Measurements from ENCODE around the gene QSOX2. TPM values are rescaled to one million over a fixed set of nuclear protein-coding genes. Genes with fewer than 3 reads are reported as not detected.

Gene QSOX2
- total RNA-seq, 2 donors from 2014 or later: 7.2 to 13.5 TPM

DNA sequence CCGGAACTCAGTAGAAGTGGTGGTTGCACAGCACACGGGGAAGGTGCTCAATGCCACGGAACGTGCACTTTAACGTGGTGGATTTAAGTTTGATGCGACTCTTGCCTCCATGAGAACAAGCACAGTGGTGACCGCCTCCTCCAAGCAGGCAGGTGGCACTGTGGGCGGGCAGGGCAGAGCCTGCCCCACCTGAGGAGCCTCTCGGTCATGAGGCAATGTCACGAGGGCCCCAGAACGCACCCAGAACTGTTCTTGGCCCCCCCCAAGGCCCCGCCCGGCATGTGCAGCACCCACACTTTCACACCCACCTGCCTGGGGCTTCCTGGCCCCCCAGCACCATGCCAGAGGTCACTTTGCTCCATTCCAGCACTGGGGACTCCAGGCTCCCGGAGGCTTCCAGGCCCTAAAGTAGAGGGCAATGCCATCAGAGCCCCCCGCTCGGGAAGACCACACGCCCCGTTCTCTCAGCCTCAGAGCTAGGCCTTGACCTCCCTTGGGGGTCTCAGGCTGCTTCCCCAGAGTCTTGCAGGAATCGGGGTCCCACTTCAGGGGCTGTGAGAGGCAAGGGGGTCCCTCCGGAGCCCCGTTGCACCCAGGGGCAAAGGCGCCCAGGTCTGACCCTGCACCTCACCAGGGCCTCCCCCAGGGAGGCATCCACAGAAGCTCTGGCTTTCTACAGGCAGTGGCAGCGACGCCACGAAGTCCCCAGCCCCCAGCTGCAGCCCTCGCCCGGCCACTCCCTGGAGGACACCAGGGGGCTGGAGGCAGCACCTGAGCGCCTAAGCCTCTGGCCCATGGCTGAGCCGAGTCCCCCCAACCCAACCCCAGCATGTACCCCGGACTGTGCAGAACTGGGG is 44.3 kb upstream of the QSOX2 start:
- Histone ChIP-seq H3K4me1 (ENCODE audit: control insufficient read depth in 1 of 2, low read depth in 2 of 2) (no peaks in the 10 kb centered on the region), H3K9me3 (no peaks in the 10 kb centered on the region), H3K4me3 (no peak overlapping the region), H3K27me3 (replicated peaks; ENCODE audit: insufficient read depth) (no peaks in the 10 kb centered on the region), H3K27ac (no peak overlapping the region), H3K36me3 (no peaks in the 10 kb centered on the region)
- TF ChIP-seq, protein P1, sequence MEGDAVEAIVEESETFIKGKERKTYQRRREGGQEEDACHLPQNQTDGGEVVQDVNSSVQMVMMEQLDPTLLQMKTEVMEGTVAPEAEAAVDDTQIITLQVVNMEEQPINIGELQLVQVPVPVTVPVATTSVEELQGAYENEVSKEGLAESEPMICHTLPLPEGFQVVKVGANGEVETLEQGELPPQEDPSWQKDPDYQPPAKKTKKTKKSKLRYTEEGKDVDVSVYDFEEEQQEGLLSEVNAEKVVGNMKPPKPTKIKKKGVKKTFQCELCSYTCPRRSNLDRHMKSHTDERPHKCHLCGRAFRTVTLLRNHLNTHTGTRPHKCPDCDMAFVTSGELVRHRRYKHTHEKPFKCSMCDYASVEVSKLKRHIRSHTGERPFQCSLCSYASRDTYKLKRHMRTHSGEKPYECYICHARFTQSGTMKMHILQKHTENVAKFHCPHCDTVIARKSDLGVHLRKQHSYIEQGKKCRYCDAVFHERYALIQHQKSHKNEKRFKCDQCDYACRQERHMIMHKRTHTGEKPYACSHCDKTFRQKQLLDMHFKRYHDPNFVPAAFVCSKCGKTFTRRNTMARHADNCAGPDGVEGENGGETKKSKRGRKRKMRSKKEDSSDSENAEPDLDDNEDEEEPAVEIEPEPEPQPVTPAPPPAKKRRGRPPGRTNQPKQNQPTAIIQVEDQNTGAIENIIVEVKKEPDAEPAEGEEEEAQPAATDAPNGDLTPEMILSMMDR (IDR thresholded peaks at IDR 0.05): no peak
- no peak for DNase-seq (ENCODE audit: low spot score)
- no peak for ATAC-seq (ENCODE audit: insufficient number of reproducible peaks, low FRiP score, low read depth)

DNA sequence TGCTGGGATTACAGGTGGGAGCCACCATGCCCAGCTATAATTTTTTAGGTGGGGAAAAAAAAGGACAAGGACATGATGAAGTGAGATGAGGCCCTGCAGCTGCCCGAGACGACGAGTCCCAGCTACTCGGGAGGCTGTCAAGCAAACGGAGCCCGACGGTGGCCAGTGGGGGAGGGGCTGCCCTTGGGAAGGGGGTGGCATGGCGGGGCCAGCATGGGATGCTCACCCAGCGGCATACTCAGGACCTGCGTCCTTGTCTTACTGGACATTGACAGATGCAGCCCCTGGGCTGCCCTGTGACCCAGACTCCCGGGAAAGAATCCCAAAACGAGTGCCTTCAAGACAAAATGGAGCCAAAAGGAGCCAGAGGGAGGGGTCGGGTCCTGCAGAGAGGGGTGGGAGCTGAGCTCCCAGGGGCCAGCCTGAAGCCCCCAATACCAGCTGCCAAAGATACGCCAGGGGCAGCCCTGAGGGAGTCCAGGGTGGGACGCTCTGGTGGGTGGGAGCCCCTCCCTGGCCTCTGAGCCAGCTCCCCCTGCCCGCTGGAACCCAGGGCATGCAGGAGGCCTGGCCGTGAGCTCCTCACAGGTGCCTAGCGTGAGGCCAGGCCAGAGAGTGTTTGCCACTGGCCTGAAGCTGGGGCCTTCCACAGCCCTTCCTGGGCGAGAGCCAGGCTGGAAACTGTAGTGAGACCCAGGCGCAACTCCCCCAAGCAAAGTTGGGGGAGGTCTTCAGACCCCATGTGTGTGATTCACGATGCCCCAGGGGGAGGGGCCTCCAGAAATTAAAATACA is 42.5 kb upstream of the QSOX2 start:
- TF ChIP-seq, protein P1 (IDR thresholded peaks at IDR 0.05): no peak
- Histone ChIP-seq H3K4me3 (no peak overlapping the region), H3K27me3 (replicated peaks; ENCODE audit: insufficient read depth) (no peaks in the 10 kb centered on the region), H3K4me1 (ENCODE audit: control insufficient read depth in 1 of 2, low read depth in 2 of 2) (peaks cover 0 to 4% of the 10 kb centered on the region in 2 donors), H3K27ac (no peak overlapping the region), H3K36me3 (no peaks in the 10 kb centered on the region), H3K9me3 (no peaks in the 10 kb centered on the region)
- ATAC-seq (ENCODE audit: insufficient number of reproducible peaks, low FRiP score, low read depth): no peak
- no peak for DNase-seq (ENCODE audit: low spot score)

DNA sequence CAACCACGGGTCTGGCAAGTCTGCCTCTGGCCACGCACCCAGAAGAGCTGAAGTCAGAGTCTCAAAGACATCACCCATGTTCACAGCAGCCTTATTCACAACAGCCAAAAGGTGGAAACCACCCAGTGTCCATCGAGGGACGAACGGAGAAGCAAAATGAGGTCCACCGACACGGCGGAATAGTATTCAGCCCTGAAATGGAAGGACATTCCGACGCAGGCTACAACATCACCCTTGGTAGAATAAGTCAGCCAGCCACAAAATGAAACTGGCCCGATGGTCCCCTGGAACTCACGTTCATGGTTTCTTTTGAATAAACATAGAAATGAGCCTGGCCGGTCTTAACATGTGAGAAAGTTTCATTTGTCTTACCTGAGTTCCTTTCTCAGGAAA is 41.4 kb upstream of the QSOX2 start:
- Histone ChIP-seq H3K27me3 (replicated peaks; ENCODE audit: insufficient read depth) (no peaks in the 10 kb centered on the region), H3K36me3 (no peaks in the 10 kb centered on the region), H3K9me3 (no peaks in the 10 kb centered on the region), H3K27ac (no peak overlapping the region), H3K4me3 (no peak overlapping the region), H3K4me1 (ENCODE audit: control insufficient read depth in 1 of 2, low read depth in 2 of 2) (peaks cover 0 to 10% of the 10 kb centered on the region in 2 donors)
- ATAC-seq (ENCODE audit: insufficient number of reproducible peaks, low FRiP score, low read depth) (no peak), DNase-seq (ENCODE audit: low spot score) (no peak)
- TF ChIP-seq, protein P1 (IDR thresholded peaks at IDR 0.05): no peak

DNA sequence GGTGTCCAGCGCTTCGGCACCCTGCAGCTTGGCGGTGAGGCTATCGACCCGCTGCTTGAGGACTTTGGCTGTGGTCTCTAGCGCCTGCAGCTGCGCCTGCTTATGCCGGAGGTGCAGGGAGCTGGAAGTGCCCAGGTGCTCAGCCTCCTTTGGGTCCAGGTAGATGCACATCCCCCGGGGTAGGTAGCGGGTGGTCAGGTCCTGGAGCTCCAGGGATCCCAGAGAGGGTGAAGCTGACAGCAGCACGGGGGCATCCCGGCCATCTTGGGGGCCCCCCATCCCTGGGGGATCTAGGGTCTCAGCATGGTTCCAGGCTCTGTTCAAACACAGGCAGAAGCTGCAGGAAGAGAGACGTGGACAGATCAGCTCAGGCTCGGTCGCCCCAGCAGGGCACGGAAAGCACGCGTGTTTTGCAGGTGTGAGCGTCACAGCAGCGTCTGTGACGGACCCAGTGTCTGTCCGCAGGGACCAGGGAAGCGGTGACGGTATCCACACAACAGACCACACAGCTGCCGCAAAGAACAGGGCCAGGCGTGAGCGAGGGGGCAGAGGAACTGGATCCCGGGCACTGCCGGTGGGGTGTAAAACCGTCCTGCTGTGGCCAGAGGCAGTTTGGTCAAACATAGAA is 40.9 kb upstream of the QSOX2 start:
- TF ChIP-seq, protein P1 (IDR thresholded peaks at IDR 0.05): no peak
- Histone ChIP-seq H3K27me3 (replicated peaks; ENCODE audit: insufficient read depth) (no peaks in the 10 kb centered on the region), H3K9me3 (no peaks in the 10 kb centered on the region), H3K4me1 (ENCODE audit: control insufficient read depth in 1 of 2, low read depth in 2 of 2) (peaks cover 0 to 10% of the 10 kb centered on the region in 2 donors), H3K4me3 (no peak overlapping the region), H3K27ac (no peak overlapping the region), H3K36me3 (no peaks in the 10 kb centered on the region)
- DNase-seq (ENCODE audit: low spot score) (no peak), ATAC-seq (ENCODE audit: insufficient number of reproducible peaks, low FRiP score, low read depth) (no peak)
